ENCODE measurements around the gene SMOC1.

- TF ChIP-seq CTCF (IDR thresholded peaks at IDR 0.05; ENCODE audit: borderline replicate concordance, extremely low read depth, low read length, poor library complexity, severe bottlenecking) (no peak), EZH2 (IDR thresholded peaks at IDR 0.05; ENCODE audit: borderline replicate concordance, low read depth, low read length, severe bottlenecking) (no peak)
These were observed 118.6 kb downstream of the SMOC1 start for GRCh38 chr14:69997849-69998248.
